WTC11 (cell line): ENCODE results near the gene EIF4G1. TPM values are rescaled to one million over a fixed set of nuclear protein-coding genes. Genes with fewer than 3 reads are reported as not detected.

Experiments
- ATAC-seq: fragments of 200-7000 bp; cut with Tn5 transposase; 2 replicates; pipeline ENCODE4 v1.10.0; 2021; ENCODE audit warnings: mild to moderate bottlenecking, moderate library complexity
- CTCF ChIA-PET: fragments of 300-600 bp; sonication (Branson Sonifier 250); formaldehyde crosslinking; loops from one replicate; lab custom pipeline; 2021; ENCODE audit warnings: antibody characterized with exemption; lab: Charles Lee
- POLR2A ChIA-PET: fragments of 350-600 bp; sonication (Branson Sonifier 250); formaldehyde crosslinking; loops from one replicate; lab custom pipeline; 2021; ENCODE audit warnings: antibody characterized with exemption; lab: Charles Lee
- DNase-seq: peaks from one replicate; pipeline ENCODE4 v3.0.0; 2021; ENCODE audit warnings: low spot score
- H3K27ac Mint-ChIP-seq: 2 replicates; pipeline ENCODE4 v1.8.0; 2021; ENCODE audit warnings: mixed read lengths
- H3K27me3 Mint-ChIP-seq: 2 replicates; pipeline ENCODE4 v1.8.0; 2021; ENCODE audit warnings: low read depth, mild to moderate bottlenecking, moderate library complexity, mixed read lengths
- H3K36me3 Mint-ChIP-seq: 2 replicates; pipeline ENCODE4 v1.8.0; 2021; ENCODE audit warnings: mixed read lengths
- H3K4me1 Mint-ChIP-seq: 2 replicates; pipeline ENCODE4 v1.8.0; 2022; ENCODE audit warnings: mixed read lengths
- H3K4me3 Mint-ChIP-seq: 2 replicates; pipeline ENCODE4 v1.8.0; 2021; ENCODE audit warnings: mild to moderate bottlenecking, moderate library complexity, mixed read lengths
- H3K9me3 Mint-ChIP-seq: 2 replicates; pipeline ENCODE4 v1.8.0; 2021; ENCODE audit warnings: mixed read lengths
- ATF1 ChIP-seq: sonication (generic); formaldehyde crosslinking; IDR thresholded peaks from 2 replicates; pipeline ENCODE4 v1.8.1; 2023; ENCODE audit warnings: mild to moderate bottlenecking, moderate library complexity, missing genetic modification reagents
- CDX4 ChIP-seq: fragments of 250-450 bp; sonication (Bioruptor Pico); IDR thresholded peaks from 2 replicates; pipeline ENCODE4 v1.9.0; 2021; ENCODE audit warnings: moderate library complexity, mild to moderate bottlenecking, inconsistent platforms, borderline replicate concordance
- CREM ChIP-seq: sonication (generic); formaldehyde crosslinking; IDR thresholded peaks from 2 replicates; pipeline ENCODE4 v1.8.1; 2022; ENCODE audit warnings: mild to moderate bottlenecking, missing genetic modification reagents, moderate library complexity
- ELF4 ChIP-seq: sonication (generic); formaldehyde crosslinking; IDR thresholded peaks from 2 replicates; pipeline ENCODE4 v1.8.1; 2022; ENCODE audit warnings: low read depth, mild to moderate bottlenecking, moderate library complexity, missing genetic modification reagents
- FOXK1 ChIP-seq: sonication (generic); formaldehyde crosslinking; IDR thresholded peaks from 2 replicates; pipeline ENCODE4 v1.8.0; 2022; ENCODE audit warnings: mild to moderate bottlenecking, moderate library complexity, missing genetic modification reagents
- FOXP1 ChIP-seq: sonication (generic); formaldehyde crosslinking; IDR thresholded peaks from 2 replicates; pipeline ENCODE4 v1.8.0; 2022; ENCODE audit warnings: missing genetic modification reagents, mild to moderate bottlenecking, moderate library complexity, borderline replicate concordance
- GABPB1 ChIP-seq: sonication (generic); formaldehyde crosslinking; IDR thresholded peaks from 2 replicates; pipeline ENCODE4 v1.8.1; 2023; ENCODE audit warnings: mild to moderate bottlenecking, missing genetic modification reagents
- JUN ChIP-seq: sonication (generic); formaldehyde crosslinking; IDR thresholded peaks from 2 replicates; pipeline ENCODE4 v1.8.0; 2023; ENCODE audit warnings: mild to moderate bottlenecking, missing genetic modification reagents
- MXD4 ChIP-seq: fragments of 250-450 bp; sonication (Bioruptor Pico); IDR thresholded peaks from 2 replicates; pipeline ENCODE4 v1.8.0; 2021; ENCODE audit warnings: mild to moderate bottlenecking, moderate library complexity, borderline replicate concordance
- MYBL2 ChIP-seq: sonication (generic); formaldehyde crosslinking; IDR thresholded peaks from 2 replicates; pipeline ENCODE4 v1.8.1; 2023; ENCODE audit warnings: mild to moderate bottlenecking, moderate library complexity, missing genetic modification reagents
- NFATC4 ChIP-seq: fragments of 250-450 bp; sonication (Bioruptor Pico); IDR thresholded peaks from 2 replicates; pipeline ENCODE4 v1.9.0; 2021; ENCODE audit warnings: mild to moderate bottlenecking
- NFYB ChIP-seq: sonication (generic); formaldehyde crosslinking; conservative IDR thresholded peaks from 2 replicates; pipeline ENCODE4 v1.8.0; 2022; ENCODE audit warnings: low read depth, missing genetic modification reagents
- NR1H2 ChIP-seq: sonication (generic); formaldehyde crosslinking; IDR thresholded peaks from 2 replicates; pipeline ENCODE4 v1.9.0; 2021; ENCODE audit warnings: mild to moderate bottlenecking, moderate library complexity, missing genetic modification reagents
- PRRX2 ChIP-seq: fragments of 250-450 bp; sonication (Bioruptor Pico); IDR thresholded peaks from 2 replicates; pipeline ENCODE4 v1.8.0; 2021; ENCODE audit warnings: mild to moderate bottlenecking
- RORB ChIP-seq: fragments of 250-450 bp; sonication (Bioruptor Pico); IDR thresholded peaks from 2 replicates; pipeline ENCODE4 v1.9.0; 2021; ENCODE audit warnings: mild to moderate bottlenecking
- SMAD4 ChIP-seq: sonication (generic); formaldehyde crosslinking; IDR thresholded peaks from 2 replicates; pipeline ENCODE4 v1.8.0; 2022; ENCODE audit warnings: mild to moderate bottlenecking, missing genetic modification reagents
- TP53 ChIP-seq: sonication (generic); formaldehyde crosslinking; IDR thresholded peaks from 2 replicates; pipeline ENCODE4 v1.8.1; 2023; ENCODE audit warnings: mild to moderate bottlenecking, missing genetic modification reagents
- ZNF121 ChIP-seq: sonication (generic); formaldehyde crosslinking; IDR thresholded peaks from 2 replicates; pipeline ENCODE4 v1.8.0; 2023; ENCODE audit warnings: missing genetic modification reagents
- ZNF423 ChIP-seq: fragments of 250-450 bp; sonication (Bioruptor Pico); IDR thresholded peaks from 2 replicates; pipeline ENCODE4 v2.1.2; 2022; ENCODE audit warnings: mild to moderate bottlenecking, moderate library complexity
- ZNF671 ChIP-seq: fragments of 250-450 bp; sonication (Bioruptor Pico); IDR thresholded peaks from 2 replicates; pipeline ENCODE4 v1.8.0; 2021; ENCODE audit warnings: mild to moderate bottlenecking
- total RNA-seq: library from RNA; stranded (reverse); gene quantifications from 3 replicates; pipeline ENCODE4 v1.2.3, GENCODE V29; 2021
- TF ChIP-seq, protein P1 (sequence below): fragments of 250-450 bp; sonication (Bioruptor Pico); IDR thresholded peaks from 2 replicates; pipeline ENCODE4 v1.8.0; 2021; ENCODE audit warnings: mild to moderate bottlenecking
- TF ChIP-seq, protein P2 (sequence below): sonication (generic); formaldehyde crosslinking; IDR thresholded peaks from 2 replicates; pipeline ENCODE4 v1.8.0; 2022; ENCODE audit warnings: mild to moderate bottlenecking, missing genetic modification reagents
- TF ChIP-seq, protein P3 (sequence below): sonication (generic); formaldehyde crosslinking; IDR thresholded peaks from 2 replicates; pipeline ENCODE4 v1.8.1; 2023; ENCODE audit warnings: mild to moderate bottlenecking, moderate library complexity, missing genetic modification reagents

Gene EIF4G1
- total RNA-seq, 1 experiment from 2014 or later, result 557 TPM

GRCh38 chr3:184351511-184352148, 37.2 kb downstream of the EIF4G1 start:
- Mint-ChIP-seq H3K27me3 (no peaks in the 10 kb centered on the region), H3K9me3 (no peaks in the 10 kb centered on the region), H3K27ac (peak overlapping the region; percentile 48), H3K4me1 (peaks cover 11% of the 10 kb centered on the region), H3K36me3 (peaks cover 11% of the 10 kb centered on the region), H3K4me3 (no peak overlapping the region)
- ChIA-PET CTCF (interaction anchor here (0.8 to 2.3 kb wide), 5 partner anchors 9 to 162 kb away, joined by 3 to 9 read pairs (median 3); partner anchors contain the start of genes FAM131A and THPO), POLR2A (interaction anchor here (1.2 kb wide), 1 partner anchor 11 kb away, joined by 9 read pairs; no protein-coding TSS in a partner anchor)
- TF ChIP-seq NFATC4 (CRISPR knock-in tag) (no peak), PRRX2 (no peak), MYBL2 (no peak), ZNF671 (no peak), NFYB (CRISPR knock-in tag) (no peak), ZNF423 (CRISPR knock-in tag) (no peak), JUN (CRISPR knock-in tag) (no peak), TP53 (CRISPR knock-in tag) (no peak)
- TF ChIP-seq, protein P1, sequence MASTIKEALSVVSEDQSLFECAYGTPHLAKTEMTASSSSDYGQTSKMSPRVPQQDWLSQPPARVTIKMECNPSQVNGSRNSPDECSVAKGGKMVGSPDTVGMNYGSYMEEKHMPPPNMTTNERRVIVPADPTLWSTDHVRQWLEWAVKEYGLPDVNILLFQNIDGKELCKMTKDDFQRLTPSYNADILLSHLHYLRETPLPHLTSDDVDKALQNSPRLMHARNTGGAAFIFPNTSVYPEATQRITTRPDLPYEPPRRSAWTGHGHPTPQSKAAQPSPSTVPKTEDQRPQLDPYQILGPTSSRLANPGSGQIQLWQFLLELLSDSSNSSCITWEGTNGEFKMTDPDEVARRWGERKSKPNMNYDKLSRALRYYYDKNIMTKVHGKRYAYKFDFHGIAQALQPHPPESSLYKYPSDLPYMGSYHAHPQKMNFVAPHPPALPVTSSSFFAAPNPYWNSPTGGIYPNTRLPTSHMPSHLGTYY (CRISPR knock-in tag), result no peak
- TF ChIP-seq, protein P2, sequence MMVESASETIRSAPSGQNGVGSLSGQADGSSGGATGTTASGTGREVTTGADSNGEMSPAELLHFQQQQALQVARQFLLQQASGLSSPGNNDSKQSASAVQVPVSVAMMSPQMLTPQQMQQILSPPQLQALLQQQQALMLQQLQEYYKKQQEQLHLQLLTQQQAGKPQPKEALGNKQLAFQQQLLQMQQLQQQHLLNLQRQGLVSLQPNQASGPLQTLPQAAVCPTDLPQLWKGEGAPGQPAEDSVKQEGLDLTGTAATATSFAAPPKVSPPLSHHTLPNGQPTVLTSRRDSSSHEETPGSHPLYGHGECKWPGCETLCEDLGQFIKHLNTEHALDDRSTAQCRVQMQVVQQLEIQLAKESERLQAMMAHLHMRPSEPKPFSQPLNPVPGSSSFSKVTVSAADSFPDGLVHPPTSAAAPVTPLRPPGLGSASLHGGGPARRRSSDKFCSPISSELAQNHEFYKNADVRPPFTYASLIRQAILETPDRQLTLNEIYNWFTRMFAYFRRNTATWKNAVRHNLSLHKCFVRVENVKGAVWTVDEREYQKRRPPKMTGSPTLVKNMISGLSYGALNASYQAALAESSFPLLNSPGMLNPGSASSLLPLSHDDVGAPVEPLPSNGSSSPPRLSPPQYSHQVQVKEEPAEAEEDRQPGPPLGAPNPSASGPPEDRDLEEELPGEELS, result no peak
- DNase-seq (no peak), ATAC-seq (no peak)

DNA sequence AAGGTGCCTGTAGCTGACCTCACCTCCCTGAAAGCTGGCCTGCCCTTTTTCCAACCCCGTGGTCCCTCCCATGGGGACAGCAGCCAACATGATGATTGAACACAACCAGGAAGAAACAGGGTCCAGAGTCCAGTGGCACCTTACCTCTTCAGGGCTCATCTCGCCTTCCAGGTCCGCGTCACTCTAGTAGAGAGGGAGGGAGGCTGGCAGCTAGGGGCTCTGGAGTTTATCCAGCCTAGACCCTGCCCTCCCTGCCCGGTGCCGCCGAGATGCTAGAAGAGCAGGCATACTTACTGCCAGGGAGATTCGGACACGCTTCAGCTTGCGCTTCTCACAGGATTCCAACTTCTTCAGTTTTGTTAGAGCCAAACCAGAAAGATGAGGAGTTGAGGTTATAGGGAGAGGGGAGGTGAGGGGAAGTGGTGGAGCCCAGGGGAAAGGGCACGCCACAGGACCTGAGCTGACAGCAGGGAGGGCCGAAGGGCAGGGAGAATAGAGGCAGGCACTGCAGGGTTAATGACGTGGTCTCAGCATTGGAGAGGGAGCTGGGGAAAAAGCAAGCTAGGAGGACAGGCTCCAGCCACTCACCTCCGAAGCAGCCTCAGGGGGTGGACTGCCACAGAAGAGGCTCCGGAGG, 37.9 kb downstream of the EIF4G1 start:
- CTCF ChIA-PET, result interaction anchor here (0.5 to 2.3 kb wide), 6 partner anchors 11 to 115 kb away, joined by 3 to 9 read pairs (median 4); partner anchors contain the start of genes FAM131A and THPO
- H3K27me3 Mint-ChIP-seq, result no peaks in the 10 kb centered on the region
- ATAC-seq (no peak), DNase-seq (no peak)
- peaks cover 11% of the 10 kb centered on the region for H3K4me1 Mint-ChIP-seq
- H3K36me3 Mint-ChIP-seq, result peaks cover 14% of the 10 kb centered on the region
- POLR2A ChIA-PET, result interaction anchor here (1.2 kb wide), 1 partner anchor 10 kb away, joined by 9 read pairs; no protein-coding TSS in a partner anchor
- TF ChIP-seq ELF4 (CRISPR knock-in tag), result no peak
- TF ChIP-seq RORB (CRISPR knock-in tag), result no peak
- TF ChIP-seq NR1H2, result no peak
- no peak for TF ChIP-seq SMAD4
- no peak for TF ChIP-seq GABPB1 (CRISPR knock-in tag)
- TF ChIP-seq MXD4 (CRISPR knock-in tag), result no peak
- TF ChIP-seq FOXK1 (CRISPR knock-in tag), result no peak
- no peak for TF ChIP-seq CDX4 (CRISPR knock-in tag)
- no peak for TF ChIP-seq CREM (CRISPR knock-in tag)
- TF ChIP-seq, protein P3, sequence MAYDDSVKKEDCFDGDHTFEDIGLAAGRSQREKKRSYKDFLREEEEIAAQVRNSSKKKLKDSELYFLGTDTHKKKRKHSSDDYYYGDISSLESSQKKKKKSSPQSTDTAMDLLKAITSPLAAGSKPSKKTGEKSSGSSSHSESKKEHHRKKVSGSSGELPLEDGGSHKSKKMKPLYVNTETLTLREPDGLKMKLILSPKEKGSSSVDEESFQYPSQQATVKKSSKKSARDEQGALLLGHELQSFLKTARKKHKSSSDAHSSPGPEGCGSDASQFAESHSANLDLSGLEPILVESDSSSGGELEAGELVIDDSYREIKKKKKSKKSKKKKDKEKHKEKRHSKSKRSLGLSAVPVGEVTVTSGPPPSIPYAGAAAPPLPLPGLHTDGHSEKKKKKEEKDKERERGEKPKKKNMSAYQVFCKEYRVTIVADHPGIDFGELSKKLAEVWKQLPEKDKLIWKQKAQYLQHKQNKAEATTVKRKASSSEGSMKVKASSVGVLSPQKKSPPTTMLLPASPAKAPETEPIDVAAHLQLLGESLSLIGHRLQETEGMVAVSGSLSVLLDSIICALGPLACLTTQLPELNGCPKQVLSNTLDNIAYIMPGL (CRISPR knock-in tag), result no peak
- TF ChIP-seq ATF1, result no peak
- no peak for TF ChIP-seq ZNF121 (CRISPR knock-in tag)
- TF ChIP-seq FOXP1, result no peak
- peak overlapping the region; percentile 23 for H3K27ac Mint-ChIP-seq
- no peak overlapping the region for H3K4me3 Mint-ChIP-seq
- H3K9me3 Mint-ChIP-seq, result no peaks in the 10 kb centered on the region
